ENCODE results near the gene ATG101.
"Not testable (repeated sequence)": the region's sequence is repeated elsewhere in the genome, so short reads cannot be mapped to it uniquely, and the experiment has no call there.

The ATG101 gene

GRCh38 chr12:52116222-52117125 lies 46.7 kb downstream of the ATG101 start:
- DNase-seq: peak in 1 of 4 experiments; percentile 14

- not testable (repeated sequence) for DNase-seq
Observed at GRCh38 chr12:52117806-52118475, 48.2 kb downstream of the ATG101 start.

GRCh38 chr12:52119398-52120254 lies 49.8 kb downstream of the ATG101 start:
- DNase-seq: peak in 1 of 4 experiments; percentile 19

- no peak for DNase-seq
Observed at GRCh38 chr12:52120951-52121823, 51.4 kb downstream of the ATG101 start.

GRCh38 chr12:52121824-52122539 lies 52.2 kb downstream of the ATG101 start:
- DNase-seq: peak; percentile 35 to 53 (median 41)

- no peak for DNase-seq
Observed at GRCh38 chr12:52122540-52122871, 52.7 kb downstream of the ATG101 start.

GRCh38 chr12:52122904-52123303 lies 53.1 kb downstream of the ATG101 start:
- no peak for DNase-seq

- no peak for DNase-seq
Observed at GRCh38 chr12:52123487-52124186, 53.9 kb downstream of the ATG101 start.

- no peak for DNase-seq
Observed at GRCh38 chr12:52125476-52125900, 55.7 kb downstream of the ATG101 start.

GRCh38 chr12:52126050-52126604 lies 56.3 kb downstream of the ATG101 start:
- no peak for DNase-seq

Measured in activated naive CD4-positive, alpha-beta T cell (primary cell).